HG03558 (cell line): ENCODE measurements around the gene DDC.
A peak's percentile ranks its signal among the peaks of the same experiment; 100 is the strongest.
"Not testable (repeated sequence)": the region's sequence is repeated elsewhere in the genome, so short reads cannot be mapped to it uniquely, and the experiment has no call there.

Experiments used
- ATAC-seq: cut with Tn5 transposase; IDR thresholded peaks from one replicate; pipeline ENCODE4 v1.9.1; 2021; ENCODE audit warnings: moderate number of reproducible peaks; ENCODE audit not compliant: unreplicated experiment; ENCODE audit errors: extremely low read depth

Gene DDC

GRCh38 chr7:50462361-50462760, 102.8 kb downstream of the DDC start:
- ATAC-seq: no peak

DNA sequence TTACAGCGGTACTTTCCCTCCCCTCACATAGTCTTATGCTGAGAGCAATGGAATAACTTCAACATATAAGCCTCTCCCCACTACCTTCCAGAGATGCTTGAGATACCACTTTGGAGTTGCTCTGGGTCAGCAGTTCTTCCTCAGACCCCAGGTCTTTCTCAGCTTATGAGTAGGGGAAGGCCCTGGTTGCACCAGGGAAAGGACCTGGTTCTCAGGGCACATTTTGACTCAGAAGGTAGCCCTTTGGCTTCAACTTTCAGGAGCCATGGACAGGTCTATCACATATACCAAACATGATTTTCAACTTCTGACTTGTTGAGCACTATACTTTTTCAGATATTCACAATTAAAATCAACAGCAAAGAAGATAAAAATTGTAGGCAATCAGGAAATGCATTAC, 103.5 kb downstream of the DDC start:
- no peak for ATAC-seq

- not testable (repeated sequence) for ATAC-seq
These were observed 106.0 kb downstream of the DDC start for GRCh38 chr7:50459183-50459582.

DNA sequence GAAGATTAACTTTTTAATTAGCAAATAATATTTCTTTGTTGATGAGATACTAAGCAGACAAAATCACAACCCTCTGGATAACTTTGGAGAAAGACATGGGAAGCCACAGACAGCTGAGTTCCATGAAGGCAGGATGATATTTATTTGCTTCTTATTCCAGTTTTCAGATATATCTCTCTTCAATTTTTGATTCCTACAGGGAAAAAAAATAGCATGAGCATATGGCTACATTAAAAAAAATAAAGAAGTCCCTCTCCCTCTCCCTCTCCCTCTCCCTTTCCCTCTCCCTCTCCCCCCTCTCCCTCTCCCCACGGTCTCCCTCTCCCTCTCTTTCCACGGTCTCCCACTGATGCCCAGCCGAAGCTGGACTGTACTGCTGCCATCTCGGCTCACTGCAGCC, 106.6 kb downstream of the DDC start:
- not testable (repeated sequence) for ATAC-seq

- no peak for ATAC-seq
These were observed 108.7 kb downstream of the DDC start for GRCh38 chr7:50456371-50457123.

DNA sequence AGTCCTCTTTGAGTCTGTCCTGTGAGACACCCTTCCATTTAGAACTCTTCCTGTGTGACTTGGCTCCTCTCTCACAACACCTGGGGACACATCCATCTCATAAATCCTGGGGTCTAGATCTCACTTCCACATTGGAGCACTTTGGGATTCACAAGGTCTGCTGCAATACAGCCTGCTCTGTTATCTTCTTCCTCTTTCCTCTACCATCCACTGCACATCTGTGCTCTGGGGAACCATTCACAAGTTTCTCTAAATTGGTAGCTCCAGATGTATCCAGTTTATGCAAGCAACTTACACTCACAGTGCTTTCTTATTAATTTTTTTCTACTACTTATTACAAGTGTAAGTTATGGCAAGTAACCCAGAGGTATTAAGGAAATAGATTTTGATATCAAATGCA, 109.5 kb downstream of the DDC start:
- ATAC-seq: no peak

- ATAC-seq: no peak
These were observed 110.2 kb downstream of the DDC start for GRCh38 chr7:50454968-50455367.

DNA sequence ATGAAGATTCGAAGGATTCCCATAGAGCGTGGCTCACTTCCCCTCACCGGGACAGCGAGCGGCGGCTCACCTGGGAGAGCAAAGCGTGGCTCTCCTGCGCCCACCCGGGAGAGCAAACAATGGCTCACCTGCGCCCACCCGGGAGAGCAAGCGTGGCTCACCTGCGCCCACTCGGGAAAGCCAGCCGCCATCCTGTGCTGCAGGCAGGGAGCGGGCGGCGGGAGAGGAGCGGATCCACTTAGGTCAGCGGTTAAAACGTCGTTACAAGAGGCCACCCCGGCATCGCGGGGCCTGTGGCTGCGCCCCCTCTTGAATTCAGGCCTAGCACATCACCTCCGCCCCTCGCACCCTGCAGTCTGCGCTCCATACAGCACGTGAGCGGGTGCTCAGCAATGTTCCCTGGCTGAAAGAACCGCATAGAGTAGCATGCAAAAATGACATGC, 114.6 kb downstream of the DDC start:
- no peak for ATAC-seq

- peak; percentile 53 for ATAC-seq
These were observed 115.2 kb downstream of the DDC start, which contains the start of gene FIGNL1 for GRCh38 chr7:50449881-50450589. FIGNL1 (minus strand) TSS chr7:50450350; CDS start chr7:50447287, 3,063 bp downstream.

- ATAC-seq: no peak
These were observed 115.7 kb downstream of the DDC start for GRCh38 chr7:50449501-50449880.

DNA sequence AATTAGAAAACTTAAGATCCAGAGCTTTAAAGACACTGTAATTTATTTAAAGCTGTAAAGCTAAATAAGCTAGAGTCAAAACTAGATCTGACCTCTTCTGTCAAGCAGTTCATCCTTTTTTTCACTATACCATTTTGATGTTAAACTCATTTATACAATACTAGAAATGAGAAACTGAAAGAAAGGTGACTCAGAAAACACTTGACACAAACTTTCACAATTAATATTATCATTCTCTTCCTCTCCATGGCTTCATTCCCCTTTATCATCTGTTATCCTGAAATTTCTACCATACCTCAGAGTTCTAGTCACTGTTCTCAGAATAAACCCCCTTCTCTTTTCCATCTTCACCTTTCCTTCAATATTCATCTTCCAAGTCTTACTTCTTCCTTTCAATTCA, 116.4 kb downstream of the DDC start:
- ATAC-seq: peak; percentile 30

DNA sequence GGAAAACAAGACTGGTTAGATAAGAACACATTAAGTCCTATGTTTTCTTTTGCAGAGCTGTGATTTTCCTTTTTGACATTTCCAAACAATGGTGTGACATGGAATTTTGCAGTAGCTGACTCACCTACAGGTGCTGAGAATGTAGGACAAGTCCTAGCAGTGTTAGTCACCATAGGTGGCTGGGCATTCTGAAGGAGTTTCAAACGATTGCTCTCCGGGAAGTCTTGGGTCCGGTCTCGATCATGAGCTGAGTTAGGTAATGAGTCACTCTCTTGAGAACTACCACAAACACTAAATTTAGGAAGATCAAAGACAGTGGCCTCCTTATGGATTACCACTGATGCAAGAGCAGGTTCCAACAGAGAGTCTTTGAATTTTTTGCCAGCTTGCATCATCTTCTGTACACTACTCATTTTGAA, 118.7 kb downstream of the DDC start:
- peak; percentile 29 for ATAC-seq

DNA sequence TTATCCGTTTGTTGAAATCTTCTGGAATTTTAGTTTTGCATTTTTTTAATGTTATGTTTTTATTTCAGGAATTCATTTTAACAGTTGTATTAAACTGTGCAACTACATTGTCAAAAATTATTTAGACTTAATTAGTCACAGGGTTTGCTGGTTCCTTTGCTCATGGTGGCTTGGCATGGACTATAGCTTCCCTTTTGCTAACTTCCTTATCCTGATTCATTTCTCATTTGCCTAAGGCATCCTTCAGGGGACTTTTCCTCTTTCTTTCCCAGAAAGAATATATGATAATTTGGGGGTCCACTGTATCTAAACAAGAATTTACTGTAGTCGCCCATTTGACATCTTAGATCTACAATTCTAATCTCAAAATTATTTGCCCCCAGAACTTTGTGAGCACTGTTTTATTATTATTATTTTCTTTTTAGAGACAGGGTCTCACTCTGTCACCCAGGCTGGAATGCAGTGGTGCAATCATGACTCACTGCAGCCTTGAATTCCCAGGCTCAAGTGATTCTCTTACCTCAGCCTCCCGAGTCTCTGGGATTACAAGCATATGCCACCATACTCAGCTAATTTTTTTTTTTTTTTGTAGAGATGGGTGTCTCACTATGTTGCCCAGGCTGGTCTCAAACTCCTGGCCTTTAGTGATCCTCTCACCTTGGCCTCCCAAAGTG, 128.9 kb downstream of the DDC start:
- no peak for ATAC-seq

- no peak for ATAC-seq
These were observed 133.4 kb downstream of the DDC start for GRCh38 chr7:50431722-50432305.

GRCh38 chr7:50431316-50431715, 133.9 kb downstream of the DDC start:
- ATAC-seq: no peak

DNA sequence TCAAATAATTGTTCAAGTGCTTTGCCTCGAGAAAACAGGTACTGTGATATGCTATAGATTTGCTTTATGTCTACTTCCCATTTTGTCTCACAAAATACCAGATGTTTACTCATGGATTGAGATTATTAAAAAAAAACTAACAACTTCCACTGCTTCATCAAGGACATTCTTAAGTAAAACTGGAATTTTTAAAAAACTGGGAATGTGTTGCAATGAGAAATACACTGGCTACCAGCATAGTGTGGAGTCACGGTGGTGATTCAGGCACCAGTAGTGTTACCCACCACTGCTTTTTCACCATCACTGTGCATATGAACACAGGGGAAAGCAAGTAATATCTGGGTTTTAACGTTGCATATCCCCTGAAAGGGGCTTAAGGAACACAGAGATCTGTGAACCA, 136.3 kb downstream of the DDC start:
- ATAC-seq: no peak

DNA sequence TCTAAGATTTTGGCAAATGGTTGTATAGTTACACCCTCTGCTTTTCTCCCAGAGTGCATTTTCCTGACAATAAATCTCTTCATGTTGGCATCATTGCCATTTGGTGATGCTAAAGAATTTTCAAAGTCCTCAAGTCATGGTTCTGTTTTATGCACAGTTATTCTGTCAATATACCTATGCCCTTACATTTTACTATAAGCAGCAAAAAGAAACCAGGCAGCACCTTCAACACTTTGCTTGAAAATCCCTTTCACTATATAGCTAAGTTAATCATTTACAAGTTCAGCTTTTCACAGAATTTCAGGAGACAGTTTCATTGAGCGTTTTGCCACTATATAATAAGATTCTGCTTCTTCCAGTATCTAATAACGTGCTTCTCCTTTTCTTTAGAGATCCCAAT, 137.7 kb downstream of the DDC start:
- ATAC-seq: no peak

DNA sequence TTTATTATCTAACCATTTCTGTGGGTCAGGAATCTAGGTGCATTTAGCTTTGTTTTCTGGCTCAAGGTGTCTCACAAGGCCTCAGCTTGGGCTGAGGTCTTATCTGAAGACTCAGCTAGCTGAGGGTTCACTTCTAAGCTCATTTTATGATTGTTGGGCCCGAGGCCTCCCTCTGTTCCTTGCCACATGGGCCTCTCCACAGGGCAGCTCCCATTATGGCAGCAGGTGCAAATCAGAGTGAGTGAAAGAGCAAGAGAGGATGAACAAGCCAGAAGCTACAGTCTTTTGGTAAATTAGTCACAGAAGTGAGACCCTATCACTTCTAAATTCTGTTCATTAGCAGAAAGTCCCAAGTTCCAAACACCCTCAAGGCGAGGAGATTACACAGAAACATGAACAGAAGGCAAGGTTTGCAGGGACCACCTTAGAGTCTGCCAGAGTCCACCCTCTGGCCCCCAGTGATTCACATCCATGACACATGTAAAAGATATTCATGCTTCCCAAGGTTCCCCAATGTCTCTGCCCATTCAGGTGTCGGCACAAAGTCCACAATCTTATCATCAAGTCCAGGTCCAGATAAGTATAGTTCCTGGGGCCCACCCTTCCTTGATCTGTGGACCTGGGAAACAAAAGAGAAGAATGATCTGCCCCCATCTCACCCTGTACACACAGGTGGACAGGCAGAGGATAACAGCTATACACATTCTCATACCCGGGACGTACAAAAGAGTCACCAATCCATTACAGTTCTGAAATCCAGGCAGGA, 138.7 kb downstream of the DDC start:
- ATAC-seq: no peak

- no peak for ATAC-seq
These were observed 139.9 kb downstream of the DDC start for GRCh38 chr7:50425318-50425717.

GRCh38 chr7:50423860-50424259, 141.3 kb downstream of the DDC start:
- no peak for ATAC-seq
